BLaER1 treated with 17β-estradiol and CSF1 and Interleukin-3, amounts not matched to agents 10 nM and 100 nM (cell line): ENCODE data around the gene AMMECR1.

Experiments
- H3K27ac ChIP-seq, 11 experiments: shearing (Covaris generic); formaldehyde crosslinking; 2 replicates each; pipeline ENCODE4 v1.8.1; 2022
- H3K27me3 ChIP-seq, 11 experiments: shearing (Covaris generic); formaldehyde crosslinking; 2 replicates each; pipeline ENCODE4 v1.8.1; 2022
- H3K36me3 ChIP-seq, 11 experiments: shearing (Covaris generic); formaldehyde crosslinking; 2 replicates each; pipeline ENCODE4 v1.8.1; 2022
- H3K4me1 ChIP-seq, 10 experiments: shearing (Covaris generic); formaldehyde crosslinking; 2 replicates each; pipeline ENCODE4 v1.8.1; 2022
- H3K4me2 ChIP-seq, 11 experiments: shearing (Covaris generic); formaldehyde crosslinking; 2 replicates each; pipeline ENCODE4 v1.8.1; 2022
- H3K4me3 ChIP-seq, 10 experiments: shearing (Covaris generic); formaldehyde crosslinking; 2 replicates each; pipeline ENCODE4 v1.8.1; 2022
- H3K9ac ChIP-seq, 11 experiments: shearing (Covaris generic); formaldehyde crosslinking; 2 replicates each; pipeline ENCODE4 v1.8.1; 2022
- H3K9me3 ChIP-seq, 11 experiments: shearing (Covaris generic); formaldehyde crosslinking; replicated peaks in 1 of 11; 2 replicates each; pipeline ENCODE4 v1.8.1; 2022
- H4K20me1 ChIP-seq, 11 experiments: shearing (Covaris generic); formaldehyde crosslinking; 2 replicates each; pipeline ENCODE4 v1.8.1; 2022
- Cebpa-rat ChIP-seq, 11 experiments: shearing (Covaris generic); IDR thresholded peaks; 2 replicates each; pipeline ENCODE4 v1.8.1; 2022

The AMMECR1 gene

DNA sequence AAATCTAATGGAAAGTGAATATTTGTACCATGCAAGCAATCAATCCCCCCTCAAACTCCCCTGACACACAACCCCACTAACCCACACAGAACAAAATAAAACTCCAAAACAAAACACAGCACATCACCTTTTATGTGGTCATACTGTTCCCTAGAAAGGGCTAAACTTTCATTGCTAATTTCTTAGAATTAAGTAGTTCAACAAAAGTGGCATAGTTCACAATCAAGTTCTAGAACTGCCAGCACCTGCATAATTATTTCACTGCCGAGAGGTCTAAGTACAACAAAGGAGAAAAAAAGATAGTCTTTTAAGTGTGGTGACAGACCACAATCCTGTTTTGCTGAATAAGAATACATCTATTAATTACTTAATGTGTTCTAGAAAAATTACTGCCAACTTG lies 58.8 kb downstream of the AMMECR1 start:
- no peak for TF ChIP-seq Cebpa-rat (IDR thresholded peaks at IDR 0.05)
- H3K4me1 ChIP-seq = no peaks in the 10 kb centered on the region
- H3K4me2 ChIP-seq = no peak overlapping the region
- H3K36me3 ChIP-seq = no peaks in the 10 kb centered on the region
- H3K27me3 ChIP-seq = peaks cover 62 to 97% (median 91%) of the 10 kb centered on the region in 11 experiments
- no peak overlapping the region for H3K27ac ChIP-seq
- no peak overlapping the region for H3K9ac ChIP-seq
- H3K4me3 ChIP-seq = no peak overlapping the region
- peaks cover 0 to 5% (median 0%) of the 10 kb centered on the region in 11 experiments; a peak in 2 of 22 replicates for H4K20me1 ChIP-seq
- H3K9me3 ChIP-seq = no peaks in the 10 kb centered on the region

DNA sequence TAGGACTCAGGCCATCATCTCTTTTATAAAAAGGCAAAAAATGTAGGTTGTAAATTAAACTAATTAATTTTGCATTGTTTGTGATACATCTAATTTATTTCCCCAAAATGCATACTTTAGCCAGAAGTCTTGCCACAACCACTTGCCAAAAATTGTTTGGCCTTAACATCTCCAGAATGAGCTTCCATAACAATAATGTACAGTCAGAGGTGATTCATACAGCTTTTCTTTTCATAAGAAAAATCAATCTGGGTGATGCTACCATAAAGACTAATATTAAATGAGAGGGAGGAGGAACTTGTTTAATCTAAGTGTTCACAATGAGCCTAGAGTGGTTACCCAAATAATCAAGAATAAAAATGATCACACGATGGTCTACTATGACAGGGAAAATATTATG lies 59.3 kb downstream of the AMMECR1 start:
- Histone ChIP-seq H3K27ac (no peak overlapping the region), H4K20me1 (peaks cover 0 to 5% (median 0%) of the 10 kb centered on the region in 11 experiments; a peak in 2 of 22 replicates), H3K9ac (no peak overlapping the region), H3K9me3 (no peaks in the 10 kb centered on the region), H3K4me2 (no peak overlapping the region), H3K36me3 (no peaks in the 10 kb centered on the region), H3K4me3 (no peak overlapping the region), H3K27me3 (peaks cover 60 to 97% (median 90%) of the 10 kb centered on the region in 11 experiments), H3K4me1 (no peaks in the 10 kb centered on the region)
- TF ChIP-seq Cebpa-rat (IDR thresholded peaks at IDR 0.05) = no peak

DNA sequence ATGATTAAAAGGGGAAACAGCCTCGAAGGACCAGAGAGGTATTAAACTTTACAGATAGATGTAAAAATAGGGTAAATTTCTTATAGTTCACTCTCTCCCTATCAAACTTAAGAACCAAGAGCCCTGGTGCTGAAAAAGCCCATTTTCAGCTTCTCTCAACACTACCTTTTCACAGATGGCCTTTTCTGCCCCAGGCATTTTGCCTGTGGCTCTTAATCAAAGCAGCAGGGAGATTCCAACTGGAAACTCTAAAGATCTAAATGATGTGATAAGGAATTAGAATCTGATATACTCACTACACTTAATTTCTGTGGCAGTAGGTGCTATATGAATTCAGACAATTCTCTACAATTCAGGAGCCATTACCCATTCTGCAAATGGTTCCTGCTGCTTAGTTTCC lies 60.0 kb downstream of the AMMECR1 start:
- no peaks in the 10 kb centered on the region for H3K9me3 ChIP-seq
- H4K20me1 ChIP-seq = peaks cover 0 to 9% (median 0%) of the 10 kb centered on the region in 11 experiments; a peak in 2 of 22 replicates
- H3K27ac ChIP-seq = no peak overlapping the region
- no peak for TF ChIP-seq Cebpa-rat (IDR thresholded peaks at IDR 0.05)
- H3K36me3 ChIP-seq = no peaks in the 10 kb centered on the region
- no peaks in the 10 kb centered on the region for H3K4me1 ChIP-seq
- H3K9ac ChIP-seq = no peak overlapping the region
- H3K27me3 ChIP-seq = peaks cover 60 to 97% (median 90%) of the 10 kb centered on the region in 11 experiments
- no peak overlapping the region for H3K4me3 ChIP-seq
- no peak overlapping the region for H3K4me2 ChIP-seq

DNA sequence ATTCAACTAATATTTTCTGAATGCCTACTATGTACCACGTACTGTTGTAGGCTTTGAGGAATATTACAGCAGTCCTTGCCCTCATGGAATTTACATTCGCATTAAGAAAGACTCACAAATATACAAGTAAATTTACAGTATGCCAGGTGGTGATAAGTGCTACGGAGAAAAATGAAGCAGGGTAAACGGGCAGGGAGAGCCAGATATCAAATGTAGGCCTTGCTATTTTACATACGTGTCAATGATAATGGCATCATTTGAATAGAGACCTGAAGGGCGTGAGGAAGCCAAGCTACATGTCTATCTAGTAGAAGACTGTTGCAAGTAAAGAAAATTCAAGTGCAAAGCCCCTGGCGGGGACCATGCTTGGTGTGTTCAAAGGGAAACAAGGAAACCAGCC lies 65.2 kb downstream of the AMMECR1 start:
- no peaks in the 10 kb centered on the region for H3K4me1 ChIP-seq
- H3K9me3 ChIP-seq = no peaks in the 10 kb centered on the region
- no peaks in the 10 kb centered on the region for H3K36me3 ChIP-seq
- no peak overlapping the region for H3K4me3 ChIP-seq
- H3K4me2 ChIP-seq = no peak overlapping the region
- H3K27me3 ChIP-seq = peaks cover 54 to 100% (median 95%) of the 10 kb centered on the region in 11 experiments
- no peak overlapping the region for H3K27ac ChIP-seq
- peaks cover 0 to 6% (median 0%) of the 10 kb centered on the region in 11 experiments; a peak in 2 of 22 replicates for H4K20me1 ChIP-seq
- H3K9ac ChIP-seq = no peak overlapping the region
- TF ChIP-seq Cebpa-rat (IDR thresholded peaks at IDR 0.05) = no peak

DNA sequence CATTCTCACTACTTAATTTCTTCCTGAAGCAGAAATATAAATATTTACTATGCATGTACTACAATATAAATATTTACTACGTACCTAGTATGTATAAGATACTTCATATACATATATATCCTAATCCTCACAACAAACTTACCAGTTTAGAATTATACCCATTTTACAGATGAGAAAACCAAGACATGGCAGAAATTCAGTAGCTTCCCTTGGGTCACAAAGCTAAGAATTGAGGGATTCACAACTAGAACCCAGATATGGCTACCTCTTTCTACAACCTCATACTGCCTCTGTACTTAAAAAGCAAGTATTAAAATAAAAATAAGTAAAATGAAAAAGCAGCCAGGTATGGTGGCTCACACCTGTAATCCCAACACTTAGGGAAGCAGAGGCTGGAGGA lies 65.9 kb downstream of the AMMECR1 start:
- Histone ChIP-seq H3K9me3 (no peaks in the 10 kb centered on the region), H3K9ac (no peak overlapping the region), H3K36me3 (no peaks in the 10 kb centered on the region), H3K4me3 (no peak overlapping the region), H4K20me1 (peaks cover 0 to 6% (median 0%) of the 10 kb centered on the region in 11 experiments; a peak in 2 of 22 replicates), H3K27me3 (peaks cover 54 to 100% (median 95%) of the 10 kb centered on the region in 11 experiments), H3K4me1 (no peaks in the 10 kb centered on the region), H3K4me2 (no peak overlapping the region), H3K27ac (no peak overlapping the region)
- TF ChIP-seq Cebpa-rat (IDR thresholded peaks at IDR 0.05) = no peak

DNA sequence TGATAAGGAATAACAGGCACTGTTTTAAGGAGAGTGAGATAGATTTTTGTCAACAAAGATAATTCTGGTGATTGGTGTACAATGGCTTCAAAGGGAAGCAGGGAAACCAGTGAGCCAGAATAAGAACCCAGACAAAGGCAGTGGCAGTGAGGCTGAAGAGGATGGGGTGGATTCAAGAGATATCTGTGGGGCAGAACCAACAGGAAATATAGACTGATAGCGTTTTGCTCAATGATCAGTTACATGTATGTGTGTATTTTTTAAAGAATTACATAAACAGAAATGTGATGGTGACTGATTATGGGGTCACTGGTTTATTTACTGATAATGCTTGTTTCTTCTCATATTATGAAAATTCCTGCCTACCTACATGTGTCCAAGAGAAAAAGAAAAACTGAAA lies 66.4 kb downstream of the AMMECR1 start:
- no peaks in the 10 kb centered on the region for H3K36me3 ChIP-seq
- H3K4me2 ChIP-seq = no peak overlapping the region
- H3K9me3 ChIP-seq = no peaks in the 10 kb centered on the region
- no peak for TF ChIP-seq Cebpa-rat (IDR thresholded peaks at IDR 0.05)
- H3K4me1 ChIP-seq = no peaks in the 10 kb centered on the region
- H3K27ac ChIP-seq = no peak overlapping the region
- peaks cover 55 to 100% (median 95%) of the 10 kb centered on the region in 11 experiments for H3K27me3 ChIP-seq
- no peak overlapping the region for H3K4me3 ChIP-seq
- peaks cover 0 to 6% (median 0%) of the 10 kb centered on the region in 11 experiments; a peak in 2 of 22 replicates for H4K20me1 ChIP-seq
- H3K9ac ChIP-seq = no peak overlapping the region

DNA sequence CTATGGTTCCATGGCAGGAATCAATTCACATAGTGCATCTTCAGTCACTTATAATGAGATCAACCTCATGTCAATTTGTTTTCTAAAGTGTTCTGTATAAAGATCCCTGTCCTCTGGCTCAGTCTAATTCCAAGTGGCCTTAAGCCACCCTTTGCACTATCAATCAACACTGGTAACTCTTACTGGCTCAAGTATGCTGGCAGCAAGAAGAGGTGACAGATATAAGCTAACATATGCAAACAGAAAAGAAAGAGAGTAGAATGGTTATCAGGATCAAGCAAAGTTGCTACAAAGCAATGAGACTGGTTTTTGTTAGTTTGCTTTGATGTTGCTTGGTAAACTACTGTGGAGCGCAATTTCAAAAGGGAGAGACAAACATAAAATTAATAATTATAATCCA lies 67.0 kb downstream of the AMMECR1 start:
- Histone ChIP-seq H3K27ac (no peak overlapping the region), H4K20me1 (peaks cover 0 to 6% (median 0%) of the 10 kb centered on the region in 11 experiments; a peak in 2 of 22 replicates), H3K4me1 (no peaks in the 10 kb centered on the region), H3K27me3 (peaks cover 60 to 100% (median 96%) of the 10 kb centered on the region in 11 experiments), H3K4me2 (no peak overlapping the region), H3K4me3 (no peak overlapping the region), H3K9ac (no peak overlapping the region), H3K36me3 (no peaks in the 10 kb centered on the region), H3K9me3 (no peaks in the 10 kb centered on the region)
- TF ChIP-seq Cebpa-rat (IDR thresholded peaks at IDR 0.05) = no peak

DNA sequence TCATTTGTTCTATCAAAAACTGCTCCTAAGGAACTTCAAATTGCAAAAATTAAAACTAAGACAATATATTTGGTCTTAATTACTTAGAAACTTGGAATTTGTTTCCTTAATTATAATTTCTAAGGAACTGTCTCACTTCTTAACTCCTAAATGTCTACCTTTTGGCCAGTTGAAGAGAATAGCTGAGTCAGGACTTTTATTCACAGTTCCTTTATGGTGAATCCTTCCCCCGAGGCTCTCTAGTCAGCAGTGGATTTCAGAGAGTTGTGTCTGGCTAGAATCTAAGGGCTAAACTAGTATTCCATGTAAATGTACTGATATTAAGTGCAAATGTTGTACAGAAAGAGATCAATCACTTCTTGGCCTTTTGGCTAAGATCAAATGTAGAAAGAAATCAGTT lies 69.3 kb downstream of the AMMECR1 start:
- Histone ChIP-seq H3K27ac (no peak overlapping the region), H3K9ac (no peak overlapping the region), H3K9me3 (no peaks in the 10 kb centered on the region), H3K36me3 (no peaks in the 10 kb centered on the region), H3K27me3 (peaks cover 63 to 100% (median 97%) of the 10 kb centered on the region in 11 experiments; a peak in 21 of 22 replicates), H3K4me2 (no peak overlapping the region), H3K4me1 (no peaks in the 10 kb centered on the region), H3K4me3 (no peak overlapping the region), H4K20me1 (peaks cover 0 to 11% (median 0%) of the 10 kb centered on the region in 11 experiments; a peak in 3 of 22 replicates)
- no peak for TF ChIP-seq Cebpa-rat (IDR thresholded peaks at IDR 0.05)

DNA sequence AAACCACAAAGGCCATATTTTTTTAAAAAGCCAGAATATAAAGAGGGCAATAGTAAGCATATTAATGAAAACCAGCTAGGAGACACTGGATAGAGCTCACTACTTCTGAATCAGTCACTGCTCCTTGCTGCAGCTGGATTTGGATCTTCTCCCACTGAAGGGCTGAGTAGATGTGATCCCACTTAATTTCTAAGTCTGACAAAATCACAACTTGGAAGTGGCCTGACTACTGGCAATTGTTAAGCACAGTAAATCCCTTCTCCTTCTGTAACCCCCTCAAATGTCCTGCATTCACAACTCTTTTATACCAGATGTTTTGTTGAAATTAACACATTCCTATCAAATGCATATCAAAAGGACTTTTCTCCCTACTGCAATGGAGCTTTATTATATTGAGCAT lies 72.9 kb downstream of the AMMECR1 start:
- H3K27ac ChIP-seq = no peak overlapping the region
- peaks cover 71 to 100% (median 98%) of the 10 kb centered on the region in 11 experiments for H3K27me3 ChIP-seq
- H3K9me3 ChIP-seq = peaks cover 0 to 4% (median 0%) of the 10 kb centered on the region in 11 experiments; a peak in 6 of 22 replicates
- no peak overlapping the region for H3K4me2 ChIP-seq
- H3K9ac ChIP-seq = no peak overlapping the region
- H3K4me3 ChIP-seq = no peak overlapping the region
- H3K36me3 ChIP-seq = no peaks in the 10 kb centered on the region
- peaks cover 0 to 6% (median 0%) of the 10 kb centered on the region in 11 experiments; a peak in 3 of 22 replicates for H4K20me1 ChIP-seq
- TF ChIP-seq Cebpa-rat (IDR thresholded peaks at IDR 0.05) = no peak
- H3K4me1 ChIP-seq = no peaks in the 10 kb centered on the region

DNA sequence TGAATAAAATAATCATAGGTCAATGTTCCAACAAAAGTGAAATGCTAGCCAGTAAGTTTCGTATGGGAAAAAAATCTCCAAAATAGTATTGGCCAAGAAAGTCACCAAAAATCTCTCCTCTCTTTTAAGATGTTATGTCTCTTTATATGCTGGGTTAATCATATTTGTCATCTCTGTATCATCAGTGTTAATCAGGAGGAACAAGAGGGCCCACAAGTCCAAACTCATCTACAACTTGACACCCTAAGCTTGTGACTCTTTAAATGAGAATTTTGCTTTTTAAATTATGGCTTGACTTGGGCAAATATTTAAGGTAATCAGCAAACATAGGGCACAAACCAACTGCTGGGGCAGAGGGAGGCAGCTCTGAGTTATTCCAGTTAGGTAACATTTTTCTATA lies 75.5 kb downstream of the AMMECR1 start:
- Histone ChIP-seq H3K36me3 (no peaks in the 10 kb centered on the region), H3K4me2 (no peak overlapping the region), H4K20me1 (peaks cover 0 to 12% (median 0%) of the 10 kb centered on the region in 11 experiments; a peak in 4 of 22 replicates), H3K9me3 (peaks cover 0 to 5% (median 0%) of the 10 kb centered on the region in 11 experiments; a peak in 6 of 22 replicates), H3K27ac (no peak overlapping the region), H3K27me3 (peaks cover 68 to 100% (median 98%) of the 10 kb centered on the region in 11 experiments), H3K4me3 (no peak overlapping the region), H3K4me1 (no peaks in the 10 kb centered on the region), H3K9ac (no peak overlapping the region)
- no peak for TF ChIP-seq Cebpa-rat (IDR thresholded peaks at IDR 0.05)
